Measurements from ENCODE around the gene TNRC6A. TPM values are rescaled to one million over a fixed set of nuclear protein-coding genes. Genes with fewer than 3 reads are reported as not detected.
"Not testable (repeated sequence)": the region's sequence is repeated elsewhere in the genome, so short reads cannot be mapped to it uniquely, and the experiment has no call there.

The TNRC6A gene
- total RNA-seq, 1 donor from 2014 or later, result 68.0 TPM

DNA sequence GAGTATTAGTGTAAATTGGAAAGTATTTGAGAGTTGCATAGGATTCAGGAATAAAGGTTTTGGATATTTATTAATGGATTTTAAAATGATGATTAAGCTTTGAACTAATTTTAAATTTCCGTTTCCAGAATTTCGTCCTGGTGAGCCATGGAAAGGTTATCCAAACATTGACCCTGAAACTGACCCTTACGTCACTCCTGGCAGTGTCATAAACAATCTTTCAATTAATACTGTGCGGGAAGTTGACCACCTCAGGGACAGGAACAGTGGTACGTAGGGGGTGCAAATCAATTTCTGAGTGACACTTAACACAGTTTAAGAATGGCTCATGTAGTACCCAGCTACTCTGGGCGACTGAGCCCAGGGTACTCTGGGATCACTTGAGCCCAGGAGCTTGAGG is 87.2 kb downstream of the TNRC6A start:
- no peak for DNase-seq

DNA sequence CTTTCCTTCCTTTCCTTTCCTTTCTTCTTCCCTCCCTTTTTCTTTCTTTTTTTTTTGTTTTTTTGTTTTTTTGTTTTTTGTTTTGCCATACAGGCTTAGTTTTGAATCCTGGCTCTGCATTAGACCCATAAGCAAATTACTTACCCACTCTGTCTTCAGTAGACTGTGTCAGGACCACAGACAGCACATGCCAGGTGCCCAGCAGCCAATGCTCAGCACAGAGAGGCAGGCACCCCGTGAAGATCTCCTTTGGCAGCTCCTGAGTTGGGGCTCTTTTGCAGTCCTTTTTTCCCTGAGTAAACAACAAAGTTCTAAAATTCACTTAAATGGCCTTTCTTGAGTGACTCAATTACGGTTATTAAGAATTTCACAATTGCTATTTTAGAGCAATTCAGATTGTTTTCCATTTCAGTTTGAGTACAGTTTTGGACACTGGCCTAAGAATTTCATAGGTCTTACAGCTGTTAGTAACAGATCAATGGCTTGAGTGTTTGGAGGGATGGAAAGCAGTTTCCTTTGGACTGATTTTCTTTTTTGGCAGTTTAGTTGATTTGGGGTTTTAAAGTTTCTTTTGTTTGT is 90.1 kb downstream of the TNRC6A start:
- no peak for DNase-seq

DNA sequence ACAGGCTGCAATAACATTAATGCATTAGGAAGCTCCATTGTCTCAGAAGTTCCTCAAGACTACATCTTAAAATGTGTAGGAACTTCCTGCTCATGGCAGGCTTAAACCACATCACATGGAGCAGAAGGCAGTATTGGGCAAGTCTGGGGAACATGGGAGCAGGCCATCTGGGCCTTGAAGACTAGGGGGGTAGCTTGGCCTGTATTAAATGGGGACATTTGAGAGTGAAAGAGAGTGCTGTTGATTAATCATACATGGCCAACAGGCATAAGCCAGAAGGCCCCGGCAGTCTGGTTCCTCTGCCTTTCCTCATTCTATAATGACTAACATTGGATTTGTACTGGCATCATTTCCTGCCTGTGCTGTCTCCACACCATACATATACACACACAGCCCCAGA is 91.1 kb downstream of the TNRC6A start:
- no peak for DNase-seq

DNA sequence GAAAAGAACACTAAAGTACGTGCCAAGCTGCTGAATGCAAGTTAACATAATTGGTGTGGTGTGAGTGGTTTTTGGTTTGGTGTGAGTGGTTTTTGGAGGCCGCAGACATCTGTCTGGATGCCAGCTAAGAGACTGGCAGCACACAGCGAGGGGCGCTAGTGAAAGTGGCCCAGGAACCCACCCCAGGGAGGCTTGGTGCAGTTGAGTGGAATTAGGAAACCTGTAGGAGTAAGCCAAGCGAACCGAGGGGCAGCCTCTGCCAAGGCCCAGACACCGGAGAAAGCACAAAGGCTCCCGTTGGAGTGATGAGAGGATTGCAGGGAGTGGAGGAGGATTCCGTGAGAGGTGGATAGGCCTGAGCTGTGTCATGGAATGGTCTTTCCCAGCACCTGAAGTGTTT is 91.7 kb downstream of the TNRC6A start:
- DNase-seq, result no peak

DNA sequence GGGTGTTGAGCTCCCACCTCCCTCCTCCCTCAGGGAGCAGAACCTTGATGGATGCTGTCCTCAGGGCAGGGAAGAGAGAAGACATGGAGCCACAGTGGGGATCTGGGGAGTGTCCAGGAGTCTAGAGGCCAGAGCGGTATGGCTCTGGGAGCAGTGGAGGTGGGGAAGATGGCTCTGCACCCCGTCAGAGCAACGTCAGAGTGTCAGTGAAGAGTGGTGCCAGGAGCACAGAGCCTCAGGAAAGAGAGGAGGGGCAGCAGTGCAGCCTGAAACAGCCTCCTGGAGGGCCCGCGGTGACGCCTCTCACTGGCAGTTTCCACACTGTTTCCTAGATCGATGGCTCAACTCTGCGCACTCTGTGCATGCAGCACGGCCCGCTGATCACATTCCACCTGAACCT is 93.1 kb downstream of the TNRC6A start:
- DNase-seq, result no peak

DNA sequence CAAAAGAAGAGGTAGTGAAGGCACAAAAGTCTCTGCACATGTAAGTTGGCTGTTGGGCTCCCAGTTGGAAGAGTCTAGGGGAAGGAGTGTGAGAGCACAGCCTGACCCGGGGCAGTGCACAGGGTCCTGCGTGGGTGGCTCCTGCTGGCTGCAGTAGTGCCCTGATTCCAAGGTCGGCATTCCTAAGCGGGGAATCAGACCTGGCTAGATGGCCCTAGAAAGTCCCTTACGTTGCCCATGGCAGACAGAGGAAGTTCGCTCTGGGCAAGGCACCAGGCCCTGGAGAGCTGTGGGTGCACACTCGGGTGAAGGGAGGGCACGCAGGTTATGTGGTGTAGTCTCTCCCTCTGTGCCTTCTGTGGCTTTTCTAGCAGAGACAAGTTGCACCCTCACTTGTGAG is 93.5 kb downstream of the TNRC6A start:
- no peak for DNase-seq

DNA sequence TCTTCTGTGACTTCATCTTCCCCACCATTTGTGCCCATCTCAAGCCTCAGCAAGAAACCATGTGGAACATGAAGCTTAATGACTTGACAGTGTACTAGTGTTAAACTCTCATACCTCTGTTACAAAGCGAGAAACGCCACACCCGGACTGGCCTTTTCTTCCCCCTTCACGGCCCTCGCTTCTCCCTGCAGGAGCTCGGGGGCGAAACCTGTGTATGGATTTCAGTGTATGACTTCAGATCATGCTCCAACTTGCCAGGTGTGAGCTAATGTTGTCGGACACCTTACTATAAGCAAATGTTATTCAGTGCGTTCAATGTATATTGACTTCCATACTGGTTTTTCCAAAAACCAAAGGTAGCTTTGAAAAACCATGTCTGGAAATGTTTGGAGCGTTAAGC is 96.2 kb downstream of the TNRC6A start:
- no peak for DNase-seq

DNA sequence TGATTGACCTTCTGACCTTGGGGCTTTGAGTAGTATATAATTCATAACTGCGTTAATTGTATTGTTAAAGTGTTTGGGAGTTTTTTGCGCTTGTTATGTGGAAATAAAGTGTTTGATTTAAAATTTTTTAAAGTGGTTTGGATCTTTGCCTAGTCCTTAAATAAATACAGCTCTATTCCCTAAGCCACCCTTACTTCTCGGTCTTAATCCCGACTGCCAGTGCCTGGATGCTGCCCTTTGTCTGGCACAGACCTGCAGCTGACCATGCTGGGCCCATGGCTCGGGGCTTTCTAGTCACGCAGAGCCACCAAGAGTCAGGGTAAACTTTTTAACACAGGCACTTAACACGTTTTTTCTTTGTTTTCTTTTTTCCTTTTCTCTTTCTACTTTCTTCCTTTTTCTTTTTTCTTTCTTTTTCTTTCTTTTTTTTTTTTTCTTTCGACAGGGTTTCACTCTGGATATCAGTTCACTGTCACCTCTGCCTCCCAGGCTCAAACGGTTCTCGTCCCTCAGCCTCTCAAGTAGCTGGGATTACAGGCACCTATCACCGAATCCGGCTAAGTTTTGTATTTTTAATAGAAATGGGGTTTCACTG is 96.7 kb downstream of the TNRC6A start:
- DNase-seq, result no peak

DNA sequence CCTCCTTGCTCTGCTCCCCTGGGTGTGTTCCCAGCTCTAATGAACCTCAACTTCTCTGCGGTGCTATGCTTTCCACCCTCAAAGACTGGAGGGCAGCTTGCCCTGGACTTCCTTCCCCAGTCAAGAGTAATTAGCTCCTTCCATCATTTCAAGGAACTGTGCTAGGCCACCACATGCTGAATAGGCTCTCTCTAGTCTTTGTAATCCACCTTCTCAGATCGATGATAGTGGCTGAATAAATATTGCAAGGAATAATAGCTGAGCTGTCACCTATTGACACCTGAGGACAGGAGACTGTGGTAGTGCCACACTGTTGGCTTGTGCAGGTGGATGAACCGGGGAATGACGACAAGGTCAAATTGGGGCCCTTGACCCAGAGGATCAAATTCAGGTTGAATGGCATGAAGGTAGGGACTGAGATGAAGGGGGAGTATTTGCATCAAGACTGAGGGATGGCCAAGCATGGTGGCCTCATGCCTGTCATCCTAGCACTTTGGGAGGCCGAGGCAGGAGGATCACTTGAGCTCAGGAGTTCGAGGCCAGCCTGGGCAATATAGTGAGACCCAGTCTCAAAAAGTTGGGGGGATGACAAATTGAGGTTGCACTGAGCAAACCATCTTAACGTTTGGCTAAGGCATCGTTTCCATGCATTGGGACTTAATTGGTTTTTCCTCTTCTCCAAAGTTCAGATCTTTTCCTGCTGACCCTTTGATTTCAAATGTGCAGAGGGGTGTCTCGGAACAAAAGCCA is 97.5 kb downstream of the TNRC6A start:
- DNase-seq, result no peak

DNA sequence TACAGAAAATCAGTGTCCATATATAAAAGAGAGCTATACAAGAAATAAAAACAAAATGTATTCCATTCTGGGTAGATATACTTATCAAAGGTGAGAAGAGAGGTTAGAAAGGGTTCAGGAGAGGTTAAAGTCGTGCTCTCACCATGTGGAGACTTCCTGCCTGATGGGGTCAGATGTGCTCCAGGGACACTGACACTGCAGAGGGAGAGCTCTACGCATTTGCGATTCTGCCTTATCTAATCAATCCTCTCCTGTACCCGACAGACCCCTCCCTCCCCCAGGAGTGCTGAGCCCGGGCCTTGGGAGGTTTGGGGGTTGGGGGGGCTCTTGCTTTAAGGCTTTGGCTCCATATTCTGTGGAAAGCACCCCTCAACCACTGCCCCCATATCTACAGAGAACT is 99.7 kb downstream of the TNRC6A start:
- DNase-seq, result no peak

DNA sequence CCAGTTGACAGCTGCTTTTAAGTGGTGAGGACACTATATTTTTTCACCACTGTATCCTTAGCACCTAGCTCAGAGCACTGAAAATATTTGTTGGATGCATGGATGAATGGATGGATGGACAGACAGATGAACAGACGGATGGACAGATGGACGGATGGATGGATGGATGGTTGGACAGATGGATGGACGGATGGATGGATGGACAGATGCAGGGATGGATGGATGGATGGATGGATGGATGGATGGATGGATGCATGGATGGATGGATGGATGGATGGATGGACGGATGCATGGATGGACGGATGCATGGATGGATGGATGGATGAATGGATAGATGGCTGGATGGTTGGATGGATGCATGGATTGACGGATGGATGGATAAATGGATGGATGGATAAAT is 103.9 kb downstream of the TNRC6A start:
- no peak for DNase-seq

DNA sequence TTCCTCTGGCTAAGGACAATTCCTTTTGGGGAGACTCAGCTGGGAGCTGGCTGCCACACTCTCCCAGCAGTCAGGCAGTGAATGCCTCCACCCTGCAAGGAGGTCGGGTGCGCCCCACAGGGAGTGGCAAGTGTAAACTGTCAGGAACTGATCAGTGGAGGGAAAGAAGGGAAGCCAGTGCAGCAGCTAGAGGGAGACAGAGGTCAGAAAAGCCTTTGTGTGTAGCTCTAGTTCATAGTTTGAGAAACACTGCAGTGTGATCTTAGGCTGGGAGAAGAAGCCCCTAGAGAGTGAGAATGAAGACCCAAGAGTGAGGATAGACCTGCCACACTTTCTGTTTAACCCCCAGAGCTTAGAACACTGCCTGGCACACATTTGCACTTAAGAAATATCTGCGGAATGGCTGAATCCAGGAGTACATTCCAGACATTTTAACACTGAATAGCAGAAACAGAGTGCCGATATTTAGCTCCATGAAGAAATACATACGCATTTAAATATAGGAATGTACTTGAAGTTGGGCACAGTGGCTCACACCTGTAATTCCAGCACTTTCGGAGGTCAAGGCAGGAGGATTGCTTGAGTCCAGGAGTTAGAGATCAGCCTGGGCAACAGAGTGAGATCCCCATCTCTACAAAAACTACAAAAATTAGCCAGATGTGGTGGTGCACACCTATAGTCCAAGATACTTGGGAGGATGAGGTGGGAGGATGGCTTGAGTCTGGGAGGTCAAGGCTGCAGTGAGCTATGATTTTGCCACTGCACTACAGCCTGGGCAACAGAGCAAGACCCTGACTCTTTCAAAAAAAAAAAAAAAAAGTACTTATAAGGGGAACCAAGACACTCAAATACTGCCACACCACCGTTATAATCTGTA is 105.2 kb downstream of the TNRC6A start:
- DNase-seq, result no peak

DNA sequence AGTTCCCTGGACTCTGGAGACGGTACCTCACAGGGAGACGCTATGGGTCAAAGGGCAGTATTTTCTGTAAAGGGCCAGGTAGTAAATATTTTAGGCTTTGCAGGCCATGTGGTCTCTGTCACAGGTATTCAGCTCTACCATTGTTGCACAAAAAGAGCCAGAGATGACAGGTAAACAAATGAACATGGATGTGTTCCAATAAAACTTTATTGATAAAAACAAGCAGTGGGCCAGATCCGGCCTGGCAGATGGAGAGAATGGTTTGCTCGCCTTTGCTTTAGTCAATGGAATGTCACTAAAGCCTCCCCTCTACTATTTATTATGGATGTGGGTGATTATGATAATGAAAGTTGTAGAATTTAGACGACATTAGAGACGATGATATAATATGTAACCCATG is 107.4 kb downstream of the TNRC6A start:
- no peak for DNase-seq

DNA sequence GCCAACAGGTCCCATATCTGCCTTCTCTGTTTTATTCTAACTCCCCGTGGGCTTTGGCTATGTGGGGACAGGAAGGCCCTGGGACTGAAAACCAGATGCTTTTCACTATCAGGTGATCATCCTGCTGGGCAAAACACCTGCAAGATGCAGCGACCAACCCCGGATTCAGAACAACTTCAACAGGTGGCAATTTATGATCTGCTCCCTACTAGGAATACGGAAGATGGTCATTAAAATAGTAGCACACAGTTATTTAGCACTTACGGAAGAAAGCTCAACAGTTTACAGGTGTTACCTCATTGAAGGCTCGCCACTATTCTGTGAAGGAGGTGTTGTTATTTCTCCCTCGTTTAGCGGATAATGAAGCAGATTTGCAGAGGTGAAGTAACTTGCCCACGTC is 108.5 kb downstream of the TNRC6A start:
- DNase-seq, result no peak

DNA sequence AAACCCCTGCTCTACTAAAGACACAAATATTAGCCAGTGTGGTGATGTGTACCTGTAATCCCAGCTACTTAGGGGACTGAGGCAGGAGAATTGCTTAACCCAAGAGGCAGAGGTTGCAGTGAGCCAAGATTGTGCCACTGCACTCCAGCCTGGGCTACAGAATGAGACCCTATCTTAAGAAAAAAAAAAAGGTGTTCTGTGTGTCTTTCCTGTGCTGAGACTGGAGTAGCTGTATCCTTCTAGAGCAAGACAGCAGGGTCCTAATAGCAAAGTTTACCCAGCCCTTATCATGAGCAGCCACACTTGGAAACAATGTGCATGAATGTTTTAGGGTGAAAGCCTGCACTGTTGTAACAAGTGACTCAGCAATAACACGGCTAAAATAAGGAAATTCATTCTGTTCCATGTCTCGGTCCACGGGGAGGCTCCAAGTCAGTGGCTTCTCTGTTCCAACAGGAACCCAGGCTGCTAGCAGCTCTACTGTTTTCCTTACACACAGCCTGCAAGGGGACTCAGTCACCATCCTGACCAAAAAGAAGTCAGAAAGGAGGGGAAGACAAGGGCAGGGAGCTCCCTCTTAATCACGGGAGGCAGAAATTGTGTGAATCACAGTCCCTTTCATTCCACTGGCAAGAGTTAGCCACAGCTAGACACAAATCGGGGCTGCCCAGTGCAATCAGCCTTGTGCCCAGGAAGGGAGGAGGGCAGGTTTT is 109.3 kb downstream of the TNRC6A start:
- peak; percentile 64 for DNase-seq

DNA sequence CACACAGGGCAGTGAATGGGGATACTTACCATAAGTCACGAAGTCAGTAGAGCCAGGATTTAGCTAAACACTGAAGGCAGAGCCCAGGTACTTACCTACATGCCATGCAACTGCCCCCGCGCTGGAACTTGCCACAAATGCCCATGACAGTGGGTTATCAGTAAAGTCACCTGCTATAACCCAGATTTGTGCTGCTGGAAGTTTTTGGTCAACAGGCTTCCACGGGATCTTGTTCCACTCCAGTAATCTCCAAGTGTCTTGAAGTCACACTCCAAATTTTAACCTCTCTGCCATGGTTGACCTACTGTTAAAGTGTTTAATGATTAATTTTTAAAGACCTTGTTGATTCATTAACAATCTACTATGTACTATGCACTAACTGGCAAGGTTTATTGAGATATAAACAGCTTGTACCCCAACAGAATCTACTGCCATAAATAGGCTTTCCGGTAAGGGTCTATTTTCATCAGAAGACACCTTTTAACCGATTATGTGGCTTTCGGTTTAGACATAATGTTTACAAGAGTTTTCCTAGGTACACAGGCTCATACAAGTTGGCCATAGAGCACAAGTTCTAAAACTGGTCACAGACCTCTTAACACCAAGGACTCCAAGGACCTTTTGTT is 110.0 kb downstream of the TNRC6A start:
- no peak for DNase-seq

DNA sequence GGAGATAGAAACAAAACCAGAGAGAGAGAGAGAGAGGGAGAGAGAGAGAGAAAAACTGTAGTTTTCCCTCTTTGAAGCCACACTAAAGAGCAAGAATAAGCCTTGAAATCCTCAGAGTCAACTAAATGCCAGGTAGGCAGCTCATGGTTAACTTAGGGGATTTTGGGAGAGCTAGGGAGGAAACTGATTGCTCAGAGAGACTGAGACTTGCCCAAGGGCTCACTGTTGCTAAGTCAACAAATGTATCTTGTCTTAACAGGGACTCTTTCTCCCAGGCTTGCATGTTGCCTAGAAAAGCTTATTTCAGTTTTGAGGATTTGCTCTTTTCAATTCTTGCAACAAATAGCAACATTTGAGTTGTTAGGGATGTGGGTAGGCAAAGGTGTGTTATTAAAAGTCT is 111.8 kb downstream of the TNRC6A start:
- DNase-seq, result no peak

DNA sequence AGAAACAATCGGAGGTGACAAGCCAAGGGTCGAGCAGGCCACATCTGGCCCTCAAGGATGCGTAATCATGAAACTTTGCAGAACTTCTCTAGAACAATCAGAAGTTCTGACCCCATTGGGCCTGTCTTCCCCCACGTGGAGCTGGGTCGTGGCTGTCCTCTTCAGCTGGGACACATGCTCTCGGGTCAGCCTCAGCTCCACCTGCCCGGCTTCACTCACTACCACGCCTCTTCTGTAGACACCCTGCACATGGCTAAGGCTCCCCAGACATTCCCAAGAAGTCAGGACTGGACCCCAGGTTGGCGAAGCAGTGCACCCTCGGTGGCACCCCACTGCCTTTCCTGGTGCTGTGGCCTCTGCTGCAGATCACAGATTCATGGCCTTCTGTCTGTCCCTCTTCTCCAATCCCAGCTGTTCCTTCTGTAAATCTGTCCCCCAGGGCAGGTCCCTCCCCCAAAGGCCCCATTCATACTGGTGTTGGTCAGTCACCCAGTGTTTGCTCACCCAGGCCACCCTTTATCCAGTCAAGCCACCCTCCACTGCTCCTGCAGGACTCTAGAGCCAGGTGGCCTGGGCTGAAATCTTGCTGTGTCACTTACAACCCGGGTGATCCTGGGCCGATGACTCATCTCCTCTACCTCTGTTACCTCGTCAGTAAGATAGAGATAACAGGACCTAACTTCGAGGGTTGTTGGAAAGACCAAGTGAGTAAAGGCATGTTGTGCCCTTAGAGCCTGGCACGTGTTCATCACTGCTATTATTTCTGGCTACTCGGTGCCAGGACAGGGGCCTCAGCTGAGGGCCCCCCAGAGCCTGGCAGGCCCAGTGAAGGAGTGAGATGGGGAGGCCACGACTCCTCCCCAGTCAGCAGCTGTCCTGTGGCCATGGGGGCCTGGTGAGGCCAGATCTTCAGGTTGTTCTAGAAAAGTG is 114.9 kb downstream of the TNRC6A start:
- DNase-seq, result no peak

DNA sequence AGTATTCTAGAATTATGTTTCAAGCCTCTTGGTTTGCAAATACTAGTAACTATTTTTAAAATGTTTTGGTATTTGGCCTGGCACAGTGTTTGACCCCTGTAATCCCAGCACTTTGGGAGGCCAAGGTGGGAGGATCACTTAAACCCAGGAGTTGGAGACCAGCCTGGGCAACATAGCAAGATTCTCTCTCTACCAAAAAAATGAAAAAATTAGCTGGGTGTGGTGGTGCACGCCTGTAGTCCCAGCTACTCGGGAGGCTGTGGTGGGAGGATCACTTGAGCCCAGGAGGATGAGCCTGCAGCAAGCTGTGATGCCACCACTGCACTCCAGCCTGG is 115.5 kb downstream of the TNRC6A start:
- DNase-seq, result not testable (repeated sequence)

DNA sequence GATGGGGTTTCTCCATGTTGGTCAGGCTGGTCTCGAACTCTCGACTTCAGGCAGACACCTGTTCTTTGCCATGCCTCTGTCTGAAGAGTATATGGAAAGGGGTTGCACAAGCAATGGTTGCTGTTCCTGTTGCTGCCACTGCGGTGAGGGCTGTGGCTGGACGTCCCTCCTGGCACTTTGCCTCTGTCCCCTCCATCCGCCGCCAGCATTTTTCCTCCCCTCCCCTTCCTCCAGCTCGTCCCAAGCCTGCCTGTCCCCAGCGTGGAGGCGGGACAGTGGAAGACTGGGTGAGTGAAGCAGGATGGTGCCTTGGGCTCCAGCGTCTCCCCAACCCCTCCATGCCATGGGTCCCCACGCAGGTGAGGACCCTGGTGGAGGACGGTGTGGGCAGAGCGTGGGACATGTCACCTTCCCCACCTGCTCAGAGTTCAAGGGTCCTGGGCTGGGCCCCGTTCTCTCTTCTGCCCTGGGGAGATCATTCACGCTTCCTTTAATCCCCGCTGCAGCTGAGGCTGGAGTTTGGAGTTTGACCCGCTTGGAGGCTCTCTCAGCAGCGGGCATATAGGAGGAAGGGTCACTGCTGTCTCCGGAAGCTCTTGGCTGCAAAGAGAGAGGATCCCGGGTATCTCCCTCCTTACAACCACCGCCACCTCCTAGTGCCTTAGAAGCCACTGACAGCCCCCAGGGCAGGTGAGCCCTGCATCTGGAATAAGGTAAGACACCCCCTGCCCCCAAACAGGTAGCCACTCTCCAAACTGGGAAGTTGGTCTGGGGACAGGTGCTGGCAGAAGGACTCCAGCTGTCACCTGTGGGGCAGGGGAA is 116.5 kb downstream of the TNRC6A start, which contains the start of gene SLC5A11:
SLC5A11 (plus strand) TSS at position 238 of the 822 bp plus-strand sequence. CDS start 12,681 bp downstream, outside the sequence.
- no peak for DNase-seq

Measured in occipital lobe (tissue), 2 donors.